AG04449 (cell line): ENCODE measurements around the gene UBE2Q1.

ENCODE experiments used
- CTCF ChIA-PET: fragments of 350-600 bp; formaldehyde crosslinking; extraction: SDS; loops from one replicate; lab custom pipeline; 2021; ENCODE audit warnings: antibody characterized with exemption; lab: Yijun Ruan, JAX
- POLR2A ChIA-PET: fragments of 400-600, 350-600 bp; formaldehyde crosslinking; extraction: SDS; loops from one replicate; lab custom pipeline; 2020; ENCODE audit warnings: antibody characterized with exemption, inconsistent platforms; lab: Yijun Ruan, JAX
- DNase-seq: peaks from one replicate; pipeline ENCODE4 v3.0.0-alpha.2; 2010; ENCODE audit warnings: low read depth, low spot score
- H3K4me3 ChIP-seq: 2 replicates; pipeline ENCODE4 v1.5.1; 2011; ENCODE audit warnings: low read depth, mild to moderate bottlenecking, control low read depth, low read length
- CTCF ChIP-seq: IDR thresholded peaks from one replicate; pipeline ENCODE4 v1.5.1; 2011; ENCODE audit warnings: mild to moderate bottlenecking, moderate library complexity, low read length, control low read depth, inconsistent platforms; ENCODE audit not compliant: insufficient read depth; ENCODE audit errors: missing control alignments

UBE2Q1 gene

DNA sequence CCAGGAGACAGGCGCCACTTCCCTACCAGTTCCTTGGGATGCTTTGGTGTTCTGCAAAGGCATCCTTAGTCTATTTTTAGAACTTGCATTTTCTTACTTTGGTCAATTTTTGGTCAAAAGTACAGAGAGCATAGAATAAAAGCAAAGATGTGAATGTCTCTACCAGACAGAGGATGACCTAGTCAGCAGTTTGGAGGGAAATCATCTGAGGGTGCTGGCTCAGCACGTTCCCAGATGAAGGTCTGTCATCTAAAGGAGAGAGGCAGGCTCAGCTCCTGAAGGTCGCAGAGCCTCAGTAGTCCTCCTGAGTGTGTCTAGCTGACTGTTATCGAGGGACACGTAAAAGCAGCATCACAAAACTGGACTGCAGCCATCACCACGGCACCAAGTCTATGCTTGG, 24.4 kb upstream of the UBE2Q1 start:
- no peak overlapping the region for H3K4me3 ChIP-seq
- ChIA-PET CTCF (no interaction called here), POLR2A (no interaction called here)
- TF ChIP-seq CTCF: no peak
- DNase-seq: no peak

DNA sequence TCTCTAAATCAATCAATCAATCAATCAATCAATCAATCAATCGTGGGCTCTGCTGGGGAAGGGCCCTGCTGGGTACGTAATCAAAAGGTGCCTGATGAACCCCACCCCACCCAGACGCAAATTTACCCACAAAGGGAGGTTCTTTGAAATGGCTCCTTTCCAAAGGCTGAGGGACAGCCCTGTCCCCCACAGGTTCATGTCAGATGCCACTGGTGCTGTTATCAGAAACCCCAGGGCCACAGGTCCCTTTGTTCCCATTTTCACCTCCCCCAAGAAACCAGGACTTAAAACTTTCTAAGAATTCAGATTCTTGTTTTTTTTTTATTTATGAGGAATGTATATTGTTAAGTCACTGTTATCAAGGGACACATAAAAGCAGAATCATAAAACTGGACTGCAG, 23.3 kb upstream of the UBE2Q1 start:
- ChIA-PET CTCF (no interaction called here), POLR2A (no interaction called here)
- TF ChIP-seq CTCF: no peak
- H3K4me3 ChIP-seq: no peak overlapping the region
- no peak for DNase-seq

DNA sequence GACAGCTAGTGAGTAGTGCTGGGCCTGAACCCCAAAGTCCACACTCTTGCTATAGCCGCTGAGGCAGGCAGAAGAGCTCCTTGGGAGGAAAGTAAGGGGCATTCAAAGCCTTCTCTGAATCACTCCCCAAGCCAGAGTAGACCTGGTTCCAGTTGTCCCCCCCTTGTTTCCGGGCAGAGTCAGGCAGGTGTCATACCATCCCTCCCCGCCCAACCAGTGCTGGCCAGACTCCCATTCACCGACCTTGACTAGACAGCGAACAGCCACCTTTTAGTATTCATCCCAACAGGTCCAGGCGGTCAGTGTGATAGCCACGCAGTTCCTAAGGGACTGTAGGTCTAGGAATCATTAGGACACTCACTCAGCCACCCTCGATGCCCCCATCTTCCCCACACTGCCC, 20.9 kb upstream of the UBE2Q1 start:
- POLR2A ChIA-PET: interaction anchor here (0.6 kb wide), 1 partner anchor 11 kb away, joined by 3 read pairs; no protein-coding TSS in a partner anchor
- TF ChIP-seq CTCF: no peak
- no peak for DNase-seq
- CTCF ChIA-PET: no interaction called here
- no peak overlapping the region for H3K4me3 ChIP-seq

GRCh38 chr1:154578058-154578418, 19.6 kb upstream of the UBE2Q1 start:
- H3K4me3 ChIP-seq: no peak overlapping the region
- ChIA-PET CTCF (interaction anchor here (1.2 to 1.3 kb wide), 2 partner anchors 19 to 23 kb away, joined by 3 to 6 read pairs; no protein-coding TSS in a partner anchor), POLR2A (no interaction called here)
- no peak for TF ChIP-seq CTCF
- DNase-seq: no peak

DNA sequence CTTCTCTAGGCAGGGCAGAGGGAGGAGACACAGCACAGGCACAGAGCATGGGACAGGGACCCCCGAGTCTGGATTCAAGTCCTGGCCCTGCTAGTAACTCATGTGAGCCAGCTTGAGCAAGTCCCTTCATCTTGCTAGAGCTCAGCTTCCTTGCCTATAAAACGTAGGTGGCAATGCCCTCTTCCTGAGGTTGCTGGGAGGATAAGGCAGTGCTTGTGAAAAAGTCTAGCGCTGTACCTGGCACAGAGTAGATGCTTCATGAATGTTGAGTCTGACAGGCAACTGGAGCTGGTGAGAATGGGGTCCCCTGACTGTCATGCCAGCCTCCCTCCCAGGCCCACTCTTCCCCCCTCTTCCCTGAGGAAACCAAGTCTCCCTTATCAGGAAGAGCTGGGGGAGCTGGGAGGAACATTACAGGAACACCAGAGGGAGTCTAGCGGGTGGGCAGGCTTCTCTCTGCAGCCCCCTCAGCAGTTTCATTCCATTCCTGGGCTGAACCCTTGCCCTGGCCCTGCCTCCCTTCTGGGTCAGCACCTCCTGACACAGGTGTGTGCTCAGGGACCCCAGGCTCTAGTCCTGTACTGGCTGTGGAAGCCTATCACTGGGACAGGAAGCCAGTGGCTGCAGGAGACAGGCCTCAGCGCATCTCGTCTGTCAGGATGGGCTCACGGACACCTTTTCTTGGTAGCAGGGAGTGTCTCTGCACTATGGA, 19.0 kb upstream of the UBE2Q1 start:
- CTCF ChIA-PET: interaction anchor here (0.7 to 1.3 kb wide), 4 partner anchors 18 to 171 kb away, joined by 3 to 6 read pairs (median 3); no protein-coding TSS in a partner anchor
- no peak overlapping the region for H3K4me3 ChIP-seq
- no peak for TF ChIP-seq CTCF
- POLR2A ChIA-PET: no interaction called here
- DNase-seq: no peak

- TF ChIP-seq CTCF: no peak
- no peak overlapping the region for H3K4me3 ChIP-seq
- ChIA-PET POLR2A (no interaction called here), CTCF (interaction anchor here (4.0 kb wide), 1 partner anchor 16 kb away, joined by 20 read pairs; no protein-coding TSS in a partner anchor)
- no peak for DNase-seq
These were observed 17.6 kb upstream of the UBE2Q1 start for GRCh38 chr1:154575951-154576566.
